ENCODE measurements around the gene OSCAR. TPM values are rescaled to one million over a fixed set of nuclear protein-coding genes. Genes with fewer than 3 reads are reported as not detected.

OSCAR gene
- total RNA-seq, 1 donor from 2014 or later, result not detected

DNA sequence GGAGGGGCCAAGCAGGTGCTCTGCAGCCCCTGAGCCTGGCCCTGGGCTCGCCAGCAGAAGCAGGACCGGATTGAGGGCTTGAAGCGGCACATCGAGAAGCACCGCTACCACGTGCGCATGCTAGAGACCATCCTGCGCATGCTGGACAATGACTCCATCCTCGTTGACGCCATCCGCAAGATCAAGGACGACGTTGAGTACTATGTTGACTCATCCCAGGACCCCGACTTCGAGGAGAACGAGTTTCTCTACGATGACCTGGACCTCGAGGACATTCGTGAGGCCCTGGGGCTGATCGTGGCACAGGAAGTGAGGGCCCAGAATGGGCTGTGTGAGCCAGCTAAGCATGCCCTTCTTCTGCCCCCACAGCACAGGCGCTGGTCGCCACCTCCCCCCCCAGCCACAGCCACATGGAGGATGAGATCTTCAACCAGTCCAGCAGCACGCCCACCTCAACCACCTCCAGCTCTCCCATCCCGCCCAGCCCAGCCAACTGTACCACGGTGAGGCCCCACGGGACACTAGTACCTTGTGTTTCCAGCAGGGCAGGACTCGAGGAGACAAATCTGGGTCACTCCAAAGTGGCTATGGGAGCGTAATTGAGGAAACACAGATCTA lies 45.0 kb upstream of the OSCAR start:
- Mint-ChIP-seq H3K9me3 (ENCODE audit: unreplicated experiment) (peaks cover 4% of the 10 kb centered on the region), H3K4me3 (ENCODE audit: unreplicated experiment) (no peak overlapping the region), H3K27ac (ENCODE audit: unreplicated experiment) (no peak overlapping the region), H3K4me1 (ENCODE audit: low read depth, unreplicated experiment) (no peaks in the 10 kb centered on the region), H3K36me3 (ENCODE audit: unreplicated experiment) (no peaks in the 10 kb centered on the region), H3K27me3 (ENCODE audit: unreplicated experiment) (peaks cover 3% of the 10 kb centered on the region)
- TF ChIP-seq, protein P1, sequence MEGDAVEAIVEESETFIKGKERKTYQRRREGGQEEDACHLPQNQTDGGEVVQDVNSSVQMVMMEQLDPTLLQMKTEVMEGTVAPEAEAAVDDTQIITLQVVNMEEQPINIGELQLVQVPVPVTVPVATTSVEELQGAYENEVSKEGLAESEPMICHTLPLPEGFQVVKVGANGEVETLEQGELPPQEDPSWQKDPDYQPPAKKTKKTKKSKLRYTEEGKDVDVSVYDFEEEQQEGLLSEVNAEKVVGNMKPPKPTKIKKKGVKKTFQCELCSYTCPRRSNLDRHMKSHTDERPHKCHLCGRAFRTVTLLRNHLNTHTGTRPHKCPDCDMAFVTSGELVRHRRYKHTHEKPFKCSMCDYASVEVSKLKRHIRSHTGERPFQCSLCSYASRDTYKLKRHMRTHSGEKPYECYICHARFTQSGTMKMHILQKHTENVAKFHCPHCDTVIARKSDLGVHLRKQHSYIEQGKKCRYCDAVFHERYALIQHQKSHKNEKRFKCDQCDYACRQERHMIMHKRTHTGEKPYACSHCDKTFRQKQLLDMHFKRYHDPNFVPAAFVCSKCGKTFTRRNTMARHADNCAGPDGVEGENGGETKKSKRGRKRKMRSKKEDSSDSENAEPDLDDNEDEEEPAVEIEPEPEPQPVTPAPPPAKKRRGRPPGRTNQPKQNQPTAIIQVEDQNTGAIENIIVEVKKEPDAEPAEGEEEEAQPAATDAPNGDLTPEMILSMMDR (IDR thresholded peaks at IDR 0.05; ENCODE audit: partially characterized antibody, unreplicated experiment), result no peak
- no peak for DNase-seq

GRCh38 chr19:54142166-54142780 lies 41.7 kb upstream of the OSCAR start:
- TF ChIP-seq, protein P1 (IDR thresholded peaks at IDR 0.05; ENCODE audit: partially characterized antibody, unreplicated experiment), result no peak
- Mint-ChIP-seq H3K4me1 (ENCODE audit: low read depth, unreplicated experiment) (no peaks in the 10 kb centered on the region), H3K27ac (ENCODE audit: unreplicated experiment) (peak overlapping the region; percentile 36), H3K4me3 (ENCODE audit: unreplicated experiment) (peak overlapping the region; percentile 41), H3K36me3 (ENCODE audit: unreplicated experiment) (no peaks in the 10 kb centered on the region), H3K27me3 (ENCODE audit: unreplicated experiment) (peaks cover 6% of the 10 kb centered on the region), H3K9me3 (ENCODE audit: unreplicated experiment) (peaks cover 4% of the 10 kb centered on the region)
- DNase-seq, result no peak

DNA sequence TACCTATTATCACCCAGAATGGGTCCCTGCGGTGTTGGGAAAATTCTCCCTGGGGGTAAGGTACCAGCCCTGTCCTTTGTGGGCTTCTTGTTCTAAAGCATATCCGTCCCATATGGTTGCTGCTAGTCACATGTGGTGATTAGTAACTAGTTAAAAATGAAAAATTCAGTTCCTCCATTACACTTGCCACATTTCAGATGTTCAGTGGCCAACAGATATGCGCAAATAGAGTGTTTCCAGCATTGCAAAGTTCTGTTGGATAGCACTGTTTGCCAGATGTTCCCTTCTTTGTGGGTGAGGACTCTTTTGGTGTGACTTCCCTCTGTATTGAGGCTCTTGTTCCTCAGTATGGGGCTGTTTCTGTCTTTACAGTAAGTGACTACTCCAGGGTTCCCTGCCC lies 40.8 kb upstream of the OSCAR start:
- Mint-ChIP-seq H3K4me1 (ENCODE audit: low read depth, unreplicated experiment) (peaks cover under 1% of the 10 kb centered on the region), H3K9me3 (ENCODE audit: unreplicated experiment) (peaks cover 6% of the 10 kb centered on the region), H3K36me3 (ENCODE audit: unreplicated experiment) (no peaks in the 10 kb centered on the region), H3K27ac (ENCODE audit: unreplicated experiment) (no peak overlapping the region), H3K4me3 (ENCODE audit: unreplicated experiment) (no peak overlapping the region), H3K27me3 (ENCODE audit: unreplicated experiment) (peaks cover 9% of the 10 kb centered on the region)
- no peak for DNase-seq
- TF ChIP-seq, protein P1 (IDR thresholded peaks at IDR 0.05; ENCODE audit: partially characterized antibody, unreplicated experiment), result no peak

GRCh38 chr19:54138489-54139256 lies 38.1 kb upstream of the OSCAR start:
- Mint-ChIP-seq H3K27me3 (ENCODE audit: unreplicated experiment) (peaks cover 16% of the 10 kb centered on the region), H3K36me3 (ENCODE audit: unreplicated experiment) (no peaks in the 10 kb centered on the region), H3K4me3 (ENCODE audit: unreplicated experiment) (peak overlapping the region; percentile 89), H3K9me3 (ENCODE audit: unreplicated experiment) (peaks cover 11% of the 10 kb centered on the region), H3K27ac (ENCODE audit: unreplicated experiment) (peak overlapping the region; percentile 84), H3K4me1 (ENCODE audit: low read depth, unreplicated experiment) (peaks cover 3% of the 10 kb centered on the region)
- TF ChIP-seq, protein P1 (IDR thresholded peaks at IDR 0.05; ENCODE audit: partially characterized antibody, unreplicated experiment), result no peak
- peak; percentile 43 for DNase-seq
